Testis (tissue), 2 donors: Measurements from ENCODE around the gene GNLY.

Experiments used
- POLR2A ChIP-seq: fragments of 450-650 bp; IDR thresholded peaks from one replicate; pipeline ENCODE4 v1.6.1; 2017; ENCODE audit warnings: antibody characterized with exemption, mild to moderate bottlenecking, moderate library complexity
- TF ChIP-seq, protein P1 (sequence below), 3 experiments: fragments of 450-650 bp in 2 of 3; fragments of 200-600 bp in 1 of 3; sonication (generic) in 1 of 3; IDR thresholded peaks; one replicate each; pipeline ENCODE4 v1.5.1; 2016 to 2019; ENCODE audit warnings: antibody characterized with exemption in 3 of 3, mild to moderate bottlenecking in 2 of 3, moderate library complexity in 1 of 3

DNA sequence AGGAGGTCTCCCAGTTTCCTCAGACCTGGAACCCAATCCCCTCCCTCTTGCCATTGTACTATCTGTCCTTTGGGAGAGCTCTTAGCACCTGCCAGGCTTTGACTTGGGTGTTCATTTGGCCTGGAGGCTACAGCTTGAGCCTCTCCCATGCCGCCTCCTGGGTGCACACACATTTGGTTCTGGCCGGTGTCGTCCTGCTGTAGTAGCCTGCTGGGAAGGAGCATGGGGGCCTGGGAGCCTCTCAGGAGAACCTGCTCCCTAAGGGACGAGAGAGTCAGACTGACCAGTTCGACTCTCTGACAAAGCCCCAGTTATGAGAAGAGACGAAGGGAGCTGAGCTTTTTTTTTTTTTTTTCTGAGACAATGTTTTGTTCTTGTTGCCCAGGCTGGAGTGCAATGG is 18.7 kb upstream of the GNLY start:
- TF ChIP-seq, protein P1, sequence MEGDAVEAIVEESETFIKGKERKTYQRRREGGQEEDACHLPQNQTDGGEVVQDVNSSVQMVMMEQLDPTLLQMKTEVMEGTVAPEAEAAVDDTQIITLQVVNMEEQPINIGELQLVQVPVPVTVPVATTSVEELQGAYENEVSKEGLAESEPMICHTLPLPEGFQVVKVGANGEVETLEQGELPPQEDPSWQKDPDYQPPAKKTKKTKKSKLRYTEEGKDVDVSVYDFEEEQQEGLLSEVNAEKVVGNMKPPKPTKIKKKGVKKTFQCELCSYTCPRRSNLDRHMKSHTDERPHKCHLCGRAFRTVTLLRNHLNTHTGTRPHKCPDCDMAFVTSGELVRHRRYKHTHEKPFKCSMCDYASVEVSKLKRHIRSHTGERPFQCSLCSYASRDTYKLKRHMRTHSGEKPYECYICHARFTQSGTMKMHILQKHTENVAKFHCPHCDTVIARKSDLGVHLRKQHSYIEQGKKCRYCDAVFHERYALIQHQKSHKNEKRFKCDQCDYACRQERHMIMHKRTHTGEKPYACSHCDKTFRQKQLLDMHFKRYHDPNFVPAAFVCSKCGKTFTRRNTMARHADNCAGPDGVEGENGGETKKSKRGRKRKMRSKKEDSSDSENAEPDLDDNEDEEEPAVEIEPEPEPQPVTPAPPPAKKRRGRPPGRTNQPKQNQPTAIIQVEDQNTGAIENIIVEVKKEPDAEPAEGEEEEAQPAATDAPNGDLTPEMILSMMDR (IDR thresholded peaks at IDR 0.05) = no peak
- no peak for TF ChIP-seq POLR2A
